ENCODE results near the gene ZNF692. TPM values are rescaled to one million over a fixed set of nuclear protein-coding genes. Genes with fewer than 3 reads are reported as not detected.

Gene ZNF692
- total and polyA plus RNA-seq, 2 donors (not counting 3 experiments of a cell fraction or from before 2014, with no cell fraction given) = 32.6 to 36.6 TPM

DNA sequence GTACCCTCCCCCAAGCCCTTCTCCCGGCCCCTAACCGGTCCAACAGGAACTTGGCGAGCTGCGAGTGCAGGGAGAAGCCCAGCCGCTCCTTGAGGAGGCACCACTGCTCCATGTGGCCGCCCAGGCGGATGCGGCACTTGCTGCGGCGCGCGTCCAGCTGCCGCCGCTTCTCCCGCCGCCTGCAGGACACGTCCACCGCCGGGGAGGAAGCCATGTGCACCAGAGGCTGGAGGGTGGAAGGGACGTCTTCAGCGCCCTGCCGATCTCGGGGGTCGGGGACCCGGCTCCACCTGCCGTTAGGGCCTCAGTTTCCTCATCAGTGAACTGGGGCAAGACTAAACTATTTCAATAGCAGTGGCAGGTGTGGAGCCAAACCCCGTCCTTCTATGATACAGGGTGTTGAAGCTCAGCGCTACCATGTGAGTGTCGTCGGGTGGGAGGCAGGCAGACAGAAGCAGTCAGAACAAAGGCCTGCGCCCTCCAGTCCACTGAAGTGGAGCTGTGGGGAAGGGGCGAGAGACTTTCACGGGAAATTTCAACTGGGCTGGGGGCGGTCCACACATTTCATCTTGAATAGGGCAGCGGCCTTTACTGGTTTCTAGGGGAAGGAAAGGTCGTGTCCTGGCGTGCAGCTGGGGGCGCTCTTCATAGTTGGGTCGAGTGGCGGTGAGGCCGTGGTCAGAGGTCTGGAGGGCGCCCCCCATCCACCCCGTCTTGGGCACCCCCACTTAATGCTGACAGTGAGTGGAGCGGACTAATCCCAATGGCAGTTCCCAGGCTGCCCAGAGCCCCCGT lies 592 bp downstream of the ZNF692 start:
- Histone ChIP-seq H3K9me3 (replicated peaks; ENCODE audit: control insufficient read depth, insufficient read depth, low read length) (no peaks in the 10 kb centered on the region), H3K4me3 (replicated peaks in 1 of 3; ENCODE audit: insufficient read depth in 1 of 3, low read depth in 1 of 3, low read length in 3 of 3) (peak overlapping the region; percentile 18 to 62 (median 39)), H3K36me3 (ENCODE audit: control insufficient read depth in 2 of 2, extremely low read depth in 1 of 2, insufficient read depth in 2 of 2, low read length in 2 of 2) (peaks cover 0 to 5% of the 10 kb centered on the region in 2 experiments), H3K4me2 (ENCODE audit: insufficient read depth, low read length) (peak overlapping the region; percentile 82), H3K79me2 (ENCODE audit: control insufficient read depth, insufficient read depth, low read length) (peaks cover 10% of the 10 kb centered on the region), H3K4me1 (ENCODE audit: control insufficient read depth, extremely low read depth, insufficient read depth, low read length) (peaks cover 19% of the 10 kb centered on the region), H4K20me1 (replicated peaks; ENCODE audit: control insufficient read depth, extremely low read depth, insufficient read depth, low read length) (no peaks in the 10 kb centered on the region), H3K27me3 (ENCODE audit: control insufficient read depth in 2 of 2, insufficient read depth in 2 of 2, low read length in 2 of 2) (peaks cover 2 to 4% of the 10 kb centered on the region in 2 experiments), H3K9me1 (replicated peaks; ENCODE audit: control insufficient read depth, extremely low read depth, insufficient read depth, low read length) (no peaks in the 10 kb centered on the region), H3K27ac (ENCODE audit: insufficient read depth, low read depth, low read length) (peak overlapping the region; percentile 22), H2AFZ (ENCODE audit: low read depth, low read length) (peak overlapping the region; percentile 68), H3K9ac (replicated peaks; ENCODE audit: extremely low read depth, insufficient read depth, low read length) (peak overlapping the region; percentile 48)
- POLR2A ChIA-PET = interaction anchor here (0.7 to 2.2 kb wide), 3 partner anchors 11 to 20 kb away, joined by 3 to 14 read pairs (median 4); partner anchors contain the start of gene ZNF672
- CTCF ChIA-PET = interaction anchor here (0.8 to 2.6 kb wide), 10 partner anchors 9 to 47 kb away, joined by 3 to 17 read pairs (median 8); partner anchors contain the start of genes SH3BP5L and ZNF672
- FAIRE-seq = peak; percentile 61
- TF ChIP-seq JUN (IDR thresholded peaks at IDR 0.05; ENCODE audit: borderline replicate concordance, insufficient read depth, insufficient read length, low read depth) = no peak
- no peak for TF ChIP-seq EZH2 (IDR thresholded peaks at IDR 0.05; ENCODE audit: borderline replicate concordance, low read depth, low read length, severe bottlenecking)
- TF ChIP-seq GATA2 (IDR thresholded peaks at IDR 0.05; ENCODE audit: insufficient read depth, insufficient read length, low read depth, low read length) = no peak
- no peak for TF ChIP-seq FOS (IDR thresholded peaks at IDR 0.05; ENCODE audit: borderline replicate concordance, insufficient read depth, low read length)
- no peak for TF ChIP-seq POLR2A (IDR thresholded peaks at IDR 0.05; ENCODE audit: low read depth, low read length)
- TF ChIP-seq MYC (IDR thresholded peaks at IDR 0.05; ENCODE audit: low read depth, low read length) = peak; percentile 68
- TF ChIP-seq POLR2AphosphoS5 (IDR thresholded peaks at IDR 0.05; ENCODE audit: insufficient read depth, low read depth, low read length) = no peak
- TF ChIP-seq, protein P1, sequence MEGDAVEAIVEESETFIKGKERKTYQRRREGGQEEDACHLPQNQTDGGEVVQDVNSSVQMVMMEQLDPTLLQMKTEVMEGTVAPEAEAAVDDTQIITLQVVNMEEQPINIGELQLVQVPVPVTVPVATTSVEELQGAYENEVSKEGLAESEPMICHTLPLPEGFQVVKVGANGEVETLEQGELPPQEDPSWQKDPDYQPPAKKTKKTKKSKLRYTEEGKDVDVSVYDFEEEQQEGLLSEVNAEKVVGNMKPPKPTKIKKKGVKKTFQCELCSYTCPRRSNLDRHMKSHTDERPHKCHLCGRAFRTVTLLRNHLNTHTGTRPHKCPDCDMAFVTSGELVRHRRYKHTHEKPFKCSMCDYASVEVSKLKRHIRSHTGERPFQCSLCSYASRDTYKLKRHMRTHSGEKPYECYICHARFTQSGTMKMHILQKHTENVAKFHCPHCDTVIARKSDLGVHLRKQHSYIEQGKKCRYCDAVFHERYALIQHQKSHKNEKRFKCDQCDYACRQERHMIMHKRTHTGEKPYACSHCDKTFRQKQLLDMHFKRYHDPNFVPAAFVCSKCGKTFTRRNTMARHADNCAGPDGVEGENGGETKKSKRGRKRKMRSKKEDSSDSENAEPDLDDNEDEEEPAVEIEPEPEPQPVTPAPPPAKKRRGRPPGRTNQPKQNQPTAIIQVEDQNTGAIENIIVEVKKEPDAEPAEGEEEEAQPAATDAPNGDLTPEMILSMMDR (IDR thresholded peaks at IDR 0.05; ENCODE audit: extremely low read depth in 1 of 2, insufficient read depth in 1 of 2, low read depth in 1 of 2, low read length in 2 of 2) = peak; percentile 24 to 36
- TF ChIP-seq, protein P2, sequence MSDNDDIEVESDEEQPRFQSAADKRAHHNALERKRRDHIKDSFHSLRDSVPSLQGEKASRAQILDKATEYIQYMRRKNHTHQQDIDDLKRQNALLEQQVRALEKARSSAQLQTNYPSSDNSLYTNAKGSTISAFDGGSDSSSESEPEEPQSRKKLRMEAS (IDR thresholded peaks at IDR 0.05; ENCODE audit: insufficient read depth, insufficient read length) = peak; percentile 63
- intact Hi-C loops (cut with micrococcal nuclease) = loop anchor here (1.0 kb wide), 1 partner anchor 32 kb away; no protein-coding TSS in a partner anchor
- dilution Hi-C loops (cut with MboI; ENCODE audit: extremely low pct_ligation_motif_present, low sequenced_read_pairs) = no loop called here
- peak; percentile 72 for DNase-seq (ENCODE audit: low read depth, low spot score)
- TSS peak; percentile 50 for BruUV-seq (replicated peaks)
